ENCODE data around the gene BSX.

Gene BSX

GRCh38 chr11:122937983-122938382 lies 43.7 kb downstream of the BSX start:
- Histone ChIP-seq H3K9me3 (no peaks in the 10 kb centered on the region), H3K36me3 (no peaks in the 10 kb centered on the region), H3K4me1 (no peaks in the 10 kb centered on the region), H3K4me3 (ENCODE audit: low read depth, low read length) (no peak overlapping the region), H3K27me3 (peaks cover 49% of the 10 kb centered on the region)
- DNase-seq = no peak
- TF ChIP-seq CTCF (IDR thresholded peaks at IDR 0.05; ENCODE audit: low read depth, low read length) = no peak

- DNase-seq = no peak
- Histone ChIP-seq H3K27me3 (peaks cover 40% of the 10 kb centered on the region), H3K9me3 (no peaks in the 10 kb centered on the region), H3K4me3 (ENCODE audit: low read depth, low read length) (no peak overlapping the region), H3K36me3 (no peaks in the 10 kb centered on the region), H3K4me1 (no peaks in the 10 kb centered on the region)
- no peak for TF ChIP-seq CTCF (IDR thresholded peaks at IDR 0.05; ENCODE audit: low read depth, low read length)
These were observed 48.2 kb downstream of the BSX start for GRCh38 chr11:122933416-122933815.

- Histone ChIP-seq H3K4me3 (ENCODE audit: low read depth, low read length) (no peak overlapping the region), H3K9me3 (no peaks in the 10 kb centered on the region), H3K36me3 (no peaks in the 10 kb centered on the region), H3K4me1 (no peaks in the 10 kb centered on the region), H3K27me3 (peaks cover 27% of the 10 kb centered on the region)
- no peak for DNase-seq
- TF ChIP-seq CTCF (IDR thresholded peaks at IDR 0.05; ENCODE audit: low read depth, low read length) = no peak
These were observed 50.1 kb downstream of the BSX start for GRCh38 chr11:122931510-122931909.

Measured in BE2C (cell line).